HG03139 (cell line): Measurements from ENCODE around the gene HMGCS1.
"Not testable (repeated sequence)": the region's sequence is repeated elsewhere in the genome, so short reads cannot be mapped to it uniquely, and the experiment has no call there.

ENCODE experiments used
- ATAC-seq: cut with Tn5 transposase; IDR thresholded peaks from one replicate; pipeline ENCODE4 v1.9.1; 2021; ENCODE audit not compliant: unreplicated experiment

HMGCS1 gene

DNA sequence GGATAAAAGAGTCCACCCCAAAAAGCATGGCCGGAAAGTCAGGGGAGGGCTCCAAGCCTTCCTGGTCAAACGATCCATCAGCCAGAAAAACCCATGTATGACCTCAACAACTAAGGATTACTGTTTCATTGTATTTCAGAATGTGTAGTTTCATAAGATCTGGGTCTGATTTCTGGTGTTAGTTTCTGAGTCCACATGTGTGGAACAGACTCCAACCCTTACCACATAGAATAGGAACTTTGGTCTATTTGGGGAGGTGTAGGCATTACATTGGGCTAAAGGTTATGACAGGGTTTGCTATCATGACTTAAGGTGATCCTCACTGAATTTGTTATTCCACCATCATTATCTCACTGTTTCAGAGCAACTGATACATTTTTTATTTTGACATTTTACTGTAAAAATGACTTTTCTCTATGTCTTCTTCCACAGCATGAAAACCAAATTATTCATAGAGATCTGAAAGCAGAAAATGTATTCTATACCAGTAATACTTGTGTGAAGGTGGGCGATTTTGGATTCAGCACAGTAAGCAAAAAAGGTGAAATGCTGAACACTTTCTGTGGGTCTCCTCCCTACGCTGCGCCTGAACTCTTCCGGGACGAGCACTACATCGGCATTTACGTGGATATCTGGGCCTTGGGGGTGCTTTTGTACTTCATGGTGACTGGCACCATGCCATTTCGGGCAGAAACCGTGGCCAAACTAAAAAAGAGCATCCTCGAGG, 33.5 kb downstream of the HMGCS1 start:
- no peak for ATAC-seq

DNA sequence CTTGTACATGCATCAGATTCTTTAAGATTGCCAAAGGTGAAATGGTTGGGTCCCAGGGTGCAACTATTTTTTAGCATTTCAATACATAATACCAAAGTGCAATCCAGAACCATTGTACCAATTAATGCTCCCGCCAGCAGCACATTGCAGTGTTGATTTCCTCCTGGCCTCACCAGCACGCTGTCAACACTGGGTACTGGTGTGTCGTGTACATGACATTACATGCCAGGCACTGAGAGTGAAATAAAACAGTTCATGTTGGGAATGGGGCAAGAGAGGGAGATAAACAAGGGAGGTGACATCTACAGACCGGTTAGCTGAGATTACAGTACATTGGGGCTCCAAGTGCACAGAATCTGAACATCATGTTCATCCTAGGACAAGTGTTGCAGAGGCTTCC, 37.8 kb downstream of the HMGCS1 start:
- ATAC-seq, result no peak

DNA sequence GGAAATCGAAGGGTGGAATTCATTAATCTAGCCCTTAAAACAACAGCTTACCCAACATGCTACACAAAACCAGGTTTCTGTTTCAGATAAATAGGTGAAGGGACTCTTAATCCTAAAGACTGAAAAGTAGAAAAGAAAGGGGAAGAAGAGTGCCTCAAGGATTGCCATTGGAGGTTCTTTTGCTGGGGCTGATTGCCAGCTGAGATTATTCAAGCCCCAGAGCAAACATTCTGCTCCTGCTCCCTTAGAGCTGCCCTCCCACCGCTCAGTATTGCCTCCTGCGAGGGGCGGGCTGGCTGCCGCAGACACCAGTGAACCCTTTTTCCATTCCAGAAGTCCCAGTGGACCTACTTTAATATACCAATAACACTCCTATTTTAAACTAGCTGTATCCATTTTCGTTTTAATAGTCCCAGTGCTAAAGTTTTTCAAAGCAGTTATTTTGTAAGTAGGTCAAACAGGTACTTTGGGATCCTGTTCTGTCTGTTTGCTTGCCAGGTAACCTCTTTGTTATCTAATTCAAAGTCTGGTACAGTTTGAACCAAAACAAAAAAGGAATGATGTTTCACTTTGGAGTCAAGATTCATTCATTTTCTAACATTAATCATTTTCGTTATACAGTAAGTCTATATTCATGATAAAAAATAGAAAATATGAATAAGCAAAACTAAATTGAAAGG, 38.6 kb downstream of the HMGCS1 start:
- ATAC-seq, result no peak

DNA sequence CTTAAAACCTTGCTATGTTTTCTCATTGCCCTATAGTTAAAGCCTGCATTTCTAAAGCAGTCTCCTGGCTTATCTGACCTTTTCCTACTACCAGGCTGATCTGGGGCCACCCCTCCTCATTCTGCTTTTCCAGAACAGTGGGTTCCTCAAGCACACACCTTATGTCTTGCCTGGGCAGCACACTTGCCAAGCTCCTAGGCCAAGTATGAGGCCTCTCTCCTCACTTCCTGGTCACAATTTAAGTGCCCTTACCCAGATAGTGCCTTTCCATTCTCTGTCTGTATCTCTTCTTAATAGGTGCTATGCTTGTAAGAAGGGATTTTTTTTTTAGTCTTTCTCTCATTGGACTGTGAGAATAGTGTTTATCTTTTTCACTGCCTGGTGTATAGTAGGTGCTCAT, 39.7 kb downstream of the HMGCS1 start:
- no peak for ATAC-seq

DNA sequence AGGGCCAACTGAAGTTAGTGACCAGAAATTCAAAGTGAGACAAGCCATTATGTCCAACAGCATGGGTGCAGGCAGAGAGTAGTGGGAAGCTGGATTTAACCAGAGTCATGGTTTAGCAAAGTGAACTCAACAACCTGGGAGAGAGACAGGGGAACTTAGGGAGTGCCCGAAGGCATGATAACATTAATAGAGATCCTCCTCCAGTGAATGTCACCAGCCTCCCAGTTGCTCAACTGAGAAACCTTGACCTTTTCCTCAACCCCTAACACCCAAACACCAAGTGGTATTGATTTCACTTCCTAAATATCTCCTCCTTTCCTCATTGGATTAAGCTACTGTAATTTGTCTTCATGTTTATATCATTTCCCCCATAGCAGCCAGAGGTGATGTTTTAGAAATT, 42.6 kb downstream of the HMGCS1 start:
- ATAC-seq, result no peak

GRCh38 chr5:43268188-43268820, 44.9 kb downstream of the HMGCS1 start:
- ATAC-seq, result no peak

DNA sequence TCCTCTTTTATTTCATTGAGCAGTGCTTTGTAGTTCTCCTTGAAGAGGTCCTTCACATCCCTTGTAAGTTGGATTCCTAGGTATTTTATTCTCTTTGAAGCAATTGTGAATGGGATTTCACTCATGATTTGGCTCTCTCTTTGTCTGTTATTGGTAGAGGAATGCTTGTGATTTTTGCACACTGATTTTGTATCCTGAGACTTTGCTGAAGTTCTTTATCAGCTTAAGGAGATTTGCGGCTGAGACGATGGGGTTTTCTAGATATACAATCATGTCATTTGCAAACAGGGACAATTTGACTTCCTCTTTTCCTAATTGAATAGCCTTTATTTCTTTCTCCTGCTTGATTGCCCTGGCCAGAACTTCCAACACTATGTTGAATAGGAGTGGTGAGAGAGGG, 50.9 kb downstream of the HMGCS1 start:
- not testable (repeated sequence) for ATAC-seq

DNA sequence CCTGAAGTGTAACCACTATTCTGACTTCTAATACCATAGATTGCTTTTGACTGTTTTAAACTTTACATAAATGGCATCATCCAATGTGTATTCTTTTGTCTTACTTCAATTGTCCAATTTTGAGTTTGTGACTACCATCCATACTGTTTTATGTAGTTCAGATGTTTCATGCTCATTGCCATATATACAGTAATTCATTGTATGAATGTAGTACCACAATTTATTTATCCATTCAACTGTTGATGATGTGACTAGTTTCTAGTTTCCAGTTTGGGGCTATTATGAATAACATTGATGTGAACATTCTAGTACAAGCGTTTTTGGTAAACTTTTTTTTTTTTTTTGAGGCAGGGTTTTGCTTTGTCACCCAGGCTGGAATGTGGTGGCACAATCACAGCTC, 55.1 kb downstream of the HMGCS1 start:
- ATAC-seq, result no peak

- peak; percentile 53 for ATAC-seq
Measured at GRCh38 chr5:43256261-43256966, 56.8 kb downstream of the HMGCS1 start.

DNA sequence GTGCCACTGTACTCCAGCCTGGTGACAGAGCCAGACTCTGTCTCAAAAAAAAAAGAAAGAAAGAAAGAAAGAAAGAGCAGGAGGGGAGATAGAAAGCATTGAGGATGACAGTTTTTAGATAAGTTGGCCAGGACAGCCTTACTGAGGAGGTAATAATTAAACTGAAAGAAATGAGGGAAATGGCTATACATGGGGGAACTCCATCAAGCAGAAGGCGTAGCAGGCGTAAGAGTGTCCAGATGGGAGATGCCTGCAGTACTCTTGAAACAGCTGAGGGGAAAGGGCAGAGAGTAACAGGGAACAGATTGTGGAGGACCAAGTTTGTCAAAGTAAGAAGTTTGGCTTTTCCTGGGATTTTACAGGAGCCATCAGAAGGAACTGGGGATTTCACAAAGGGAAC, 57.5 kb downstream of the HMGCS1 start:
- no peak for ATAC-seq

DNA sequence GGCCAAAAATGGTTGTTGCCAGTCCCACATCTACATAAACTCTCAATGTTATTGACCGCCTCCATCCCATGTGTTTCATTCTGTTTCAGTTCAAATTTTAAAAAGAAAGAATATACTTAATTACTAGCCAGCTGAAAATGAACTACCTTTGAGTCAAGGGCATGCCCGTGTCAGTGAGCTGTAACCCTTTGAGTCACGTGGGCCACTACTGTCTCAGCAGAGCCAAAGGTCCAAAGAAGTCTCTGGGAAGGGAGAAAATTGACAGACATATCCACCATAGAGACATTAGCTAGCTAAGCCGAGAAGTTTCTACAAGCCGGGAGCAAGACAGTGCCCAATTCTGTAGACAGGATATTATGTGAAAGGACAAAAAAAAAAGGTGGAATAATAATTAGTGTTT, 61.5 kb downstream of the HMGCS1 start:
- no peak for ATAC-seq

DNA sequence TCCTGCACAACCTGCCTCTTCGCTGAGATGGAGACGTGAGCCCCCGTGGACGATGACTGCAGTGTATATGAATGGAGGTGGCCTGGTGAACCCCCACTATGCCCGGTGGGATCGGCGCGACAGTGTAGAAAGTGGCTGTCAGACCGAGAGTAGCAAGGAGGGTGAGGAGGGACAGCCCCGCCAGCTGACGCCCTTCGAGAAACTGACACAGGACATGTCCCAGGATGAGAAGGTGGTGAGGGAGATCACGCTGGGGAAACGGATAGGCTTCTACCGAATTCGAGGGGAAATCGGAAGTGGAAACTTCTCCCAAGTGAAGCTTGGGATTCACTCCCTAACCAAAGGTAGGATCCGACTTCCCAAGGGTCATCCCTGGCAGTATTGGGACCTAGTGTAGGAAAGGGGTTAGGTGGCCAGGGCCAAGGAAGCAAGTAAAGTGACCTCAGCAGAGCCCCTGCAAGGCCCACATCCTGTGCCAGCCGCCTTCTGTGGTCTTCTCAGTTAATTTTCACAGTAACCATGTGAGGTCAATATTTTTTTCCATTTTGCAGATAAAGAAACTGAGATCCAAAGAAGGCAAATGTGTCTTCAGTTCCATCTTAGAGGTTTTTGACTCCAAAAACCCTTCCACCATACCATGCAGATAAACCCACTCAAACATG, 67.4 kb downstream of the HMGCS1 start:
- no peak for ATAC-seq

DNA sequence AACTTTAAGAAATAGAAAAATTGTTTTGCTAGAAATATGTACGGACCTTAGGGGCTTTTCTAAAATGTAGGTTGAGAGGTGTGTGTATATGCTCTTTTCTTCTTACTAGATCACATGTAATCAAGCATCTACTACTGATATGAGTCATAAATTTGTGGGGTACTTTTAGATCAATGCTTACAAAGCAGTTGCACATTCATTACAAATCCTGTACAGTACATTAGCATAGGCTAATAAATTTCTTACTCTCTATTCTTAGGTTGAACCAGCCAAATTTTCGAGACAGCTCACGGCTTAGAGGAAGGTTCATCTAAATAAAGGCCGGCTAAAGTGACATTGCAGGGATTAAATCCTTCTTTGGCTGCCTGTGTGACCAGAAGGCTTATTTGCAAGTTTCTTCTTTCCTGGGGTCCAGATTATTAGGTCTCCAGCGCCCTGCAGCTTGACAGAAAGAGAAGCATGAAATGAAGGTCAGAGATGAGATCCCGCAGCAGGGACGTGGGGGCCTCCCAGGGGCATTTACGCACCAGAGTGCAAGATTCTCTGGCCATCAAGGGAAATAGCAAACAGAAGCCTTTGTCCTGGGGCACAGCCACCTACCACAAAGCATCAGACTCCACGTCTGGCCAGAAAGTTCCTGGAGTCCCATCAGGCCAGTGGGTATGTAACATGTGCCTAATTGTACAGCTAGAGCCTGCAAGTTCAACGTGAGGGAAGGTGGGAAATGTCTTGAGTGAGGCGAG, 68.2 kb downstream of the HMGCS1 start:
- ATAC-seq, result peak; percentile 59

DNA sequence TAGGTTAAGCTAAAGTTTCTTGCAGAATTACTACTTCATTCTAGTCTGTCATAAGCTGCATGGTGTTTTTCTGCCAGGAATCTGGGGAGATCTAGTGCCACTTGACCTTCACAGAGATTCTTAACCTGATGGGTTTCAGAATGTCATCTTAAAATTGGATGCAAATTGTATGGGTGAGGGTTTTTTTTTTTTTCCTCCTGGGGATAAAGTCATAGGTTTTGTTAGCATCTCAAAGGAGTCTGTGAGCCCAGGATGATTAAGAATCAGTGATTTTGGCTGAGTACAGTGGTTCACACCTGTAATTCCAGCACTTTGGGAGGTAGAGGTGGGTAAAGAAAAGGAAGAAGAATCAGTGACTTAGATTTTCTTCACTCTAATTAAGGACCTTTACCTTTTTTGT, 69.9 kb downstream of the HMGCS1 start:
- no peak for ATAC-seq

DNA sequence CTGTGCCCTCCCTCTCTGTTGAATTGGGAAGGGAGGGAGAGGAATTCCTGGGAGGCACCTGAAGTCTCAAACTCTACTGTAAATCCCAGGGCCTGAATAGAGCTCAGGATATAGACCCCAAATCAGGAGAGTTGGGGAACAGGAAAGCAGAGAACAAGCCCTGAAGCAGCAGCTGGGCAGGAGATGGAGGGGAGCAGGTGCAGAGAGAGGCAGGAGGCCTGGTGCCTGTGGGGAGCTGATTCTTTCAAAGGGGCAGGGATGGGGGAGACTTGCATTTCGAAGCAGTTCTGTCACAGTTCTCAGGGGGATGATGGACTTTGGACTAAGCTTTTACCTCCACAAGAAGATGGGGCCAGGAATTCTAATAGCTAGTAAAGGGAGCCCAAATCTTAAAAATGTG, 71.0 kb downstream of the HMGCS1 start:
- no peak for ATAC-seq
